K562 (cell line): ENCODE results near the gene SELENOF. TPM values are rescaled to one million over a fixed set of nuclear protein-coding genes. Genes with fewer than 3 reads are reported as not detected.

ENCODE experiments used
- CCNT2 ChIP-seq: IDR thresholded peaks from 2 replicates; pipeline ENCODE4 v1.6.1; 2011; ENCODE audit warnings: borderline replicate concordance, low read depth, mild to moderate bottlenecking, moderate library complexity, mixed read lengths, low read length; ENCODE audit not compliant: insufficient read length; ENCODE audit errors: extremely low read depth
- CTBP1 ChIP-seq: fragments of 450-650 bp; IDR thresholded peaks from 2 replicates; pipeline ENCODE4 v1.6.1; 2016; ENCODE audit warnings: borderline replicate concordance
- IRF2 ChIP-seq: sonication (generic); formaldehyde crosslinking; IDR thresholded peaks from 2 replicates; pipeline ENCODE4 v1.8.1; 2022; ENCODE audit warnings: mild to moderate bottlenecking, missing genetic modification reagents
- KLF16 ChIP-seq: IDR thresholded peaks from 2 replicates; pipeline ENCODE4 v1.6.1; 2016; ENCODE audit warnings: antibody characterized with exemption
- NRF1 ChIP-seq, 2 experiments: fragments of 450-650 bp; IDR thresholded peaks in 1 of 2; conservative IDR thresholded peaks in 1 of 2; 2 replicates each; pipeline ENCODE4 v1.6.1; 2014; ENCODE audit warnings: mild to moderate bottlenecking in 2 of 2
- PCBP1 ChIP-seq: fragments of 200-400 bp; formaldehyde crosslinking; IDR thresholded peaks from 2 replicates; pipeline ENCODE4 v1.6.1; 2018; ENCODE audit warnings: mild to moderate bottlenecking, low read depth, low read length; ENCODE audit not compliant: poor library complexity, severe bottlenecking
- PTTG1 ChIP-seq: fragments of 450-650 bp; IDR thresholded peaks from 2 replicates; pipeline ENCODE4 v1.6.1; 2016; ENCODE audit warnings: low read depth, mild to moderate bottlenecking, missing genetic modification characterization, missing compliant biosample characterization
- SIN3B ChIP-seq: fragments of 450-650 bp; IDR thresholded peaks from 2 replicates; pipeline ENCODE4 v1.6.1; 2017; ENCODE audit warnings: low read depth, mild to moderate bottlenecking, moderate library complexity
- TAF1 ChIP-seq: IDR thresholded peaks from 2 replicates; pipeline ENCODE4 v1.6.1; 2011; ENCODE audit warnings: mild to moderate bottlenecking, low read length, moderate library complexity; ENCODE audit not compliant: insufficient read depth, control insufficient read depth, severe bottlenecking; ENCODE audit errors: extremely low read depth
- polyA plus RNA-seq, 8 experiments: library from polyadenylated mRNA; depleted of rRNA in 4 of 8; stranded (reverse) in 5 of 8; unstranded in 3 of 8; fragments of >200 nt; fragmentation: Nextera tagmentation in 2 of 8; fragmentation: Illumina TruSeq in 1 of 8; extraction: Ambion mirVana in 2 of 8; extraction: Trizol in 1 of 8; gene quantifications; 2 replicates each; pipeline versions ENCODE4 v1.2.1 to v1.2.3, GENCODE V29; 2011 to 2014; ENCODE audit warnings: inconsistent platforms in 1 of 8, missing spikeins in 1 of 8
- total RNA-seq, 7 experiments: library from RNA; depleted of rRNA in 6 of 7; stranded (reverse); fragments of >200 nt in 6 of 7; fragmentation: Illumina TruSeq in 2 of 7; extraction: Trizol in 2 of 7; gene quantifications; 2 replicates each; pipeline versions ENCODE4 v1.2.1 to v1.2.3, GENCODE V29; 2011 to 2021; ENCODE audit warnings: low replicate concordance in 1 of 7
- TF ChIP-seq, protein P1 (sequence below): fragments of 450-650 bp; formaldehyde crosslinking; conservative IDR thresholded peaks from 2 replicates; pipeline ENCODE4 v1.4.0; 2022; ENCODE audit warnings: mild to moderate bottlenecking, missing genetic modification characterization
- TF ChIP-seq, protein P2 (sequence below), 2 experiments: fragments of 450-650 bp; IDR thresholded peaks; 2 replicates each; pipeline ENCODE4 v1.6.1; 2016; ENCODE audit warnings: mild to moderate bottlenecking in 2 of 2, borderline replicate concordance in 1 of 2, low read depth in 1 of 2, moderate library complexity in 1 of 2
- TF ChIP-seq, protein P3 (sequence below): fragments of 250-450 bp; sonication (Bioruptor Pico); IDR thresholded peaks from 2 replicates; pipeline ENCODE4 v1.8.0; 2022; ENCODE audit warnings: inconsistent platforms, mild to moderate bottlenecking, moderate library complexity, borderline replicate concordance

Gene SELENOF
- total and polyA plus RNA-seq, 9 of the 15 experiments (the other 6 are each of a cell fraction or from before 2014, with no cell fraction given): 115 to 394 (median 215) TPM

DNA sequence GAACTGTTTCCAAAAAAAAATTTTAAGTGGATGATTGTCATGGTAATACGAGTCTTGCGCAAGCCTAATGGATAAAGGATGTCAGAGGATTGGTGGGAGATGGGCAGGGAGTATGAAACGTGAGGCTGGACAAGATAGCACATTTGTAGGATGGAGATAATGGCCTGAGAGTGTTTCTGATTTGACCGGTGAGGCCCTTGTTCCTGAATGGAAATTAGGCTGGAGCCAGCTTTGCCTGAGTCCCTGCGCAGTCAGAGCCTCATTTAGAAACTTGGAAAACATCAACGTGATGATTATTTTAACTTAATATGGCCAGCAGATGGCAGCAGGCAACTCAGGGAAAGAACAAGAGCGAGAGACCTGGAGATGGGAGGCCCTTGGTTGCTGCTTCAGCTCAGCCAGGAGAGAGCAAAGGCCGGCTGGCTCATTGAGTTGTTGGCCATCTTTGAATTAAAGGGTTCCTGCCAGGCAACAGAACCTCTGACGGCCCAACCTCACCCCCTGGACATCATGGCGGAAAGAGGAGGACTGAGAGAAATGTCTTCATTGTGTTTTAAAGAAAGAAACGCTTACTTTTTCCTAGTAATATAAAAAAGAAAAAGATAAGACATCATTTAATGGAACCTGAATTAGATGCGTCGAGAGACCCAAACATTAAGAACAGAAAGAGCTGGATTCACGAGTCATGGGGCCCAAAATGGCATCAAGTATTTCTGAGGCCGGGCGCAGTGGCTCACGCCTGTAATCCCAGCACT is 80.3 kb downstream of the SELENOF start (continued):
- TF ChIP-seq, protein P1, sequence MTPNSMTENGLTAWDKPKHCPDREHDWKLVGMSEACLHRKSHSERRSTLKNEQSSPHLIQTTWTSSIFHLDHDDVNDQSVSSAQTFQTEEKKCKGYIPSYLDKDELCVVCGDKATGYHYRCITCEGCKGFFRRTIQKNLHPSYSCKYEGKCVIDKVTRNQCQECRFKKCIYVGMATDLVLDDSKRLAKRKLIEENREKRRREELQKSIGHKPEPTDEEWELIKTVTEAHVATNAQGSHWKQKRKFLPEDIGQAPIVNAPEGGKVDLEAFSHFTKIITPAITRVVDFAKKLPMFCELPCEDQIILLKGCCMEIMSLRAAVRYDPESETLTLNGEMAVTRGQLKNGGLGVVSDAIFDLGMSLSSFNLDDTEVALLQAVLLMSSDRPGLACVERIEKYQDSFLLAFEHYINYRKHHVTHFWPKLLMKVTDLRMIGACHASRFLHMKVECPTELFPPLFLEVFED (CRISPR knock-in tag): no peak
- TF ChIP-seq CTBP1 (0 out of 2 replicates have a peak, but pooled peaks have one; percentile 40), TAF1 (no peak), IRF2 (CRISPR knock-in tag) (no peak), SIN3B (no peak), KLF16 (0 out of 2 replicates have a peak, but pooled peaks have one; percentile 13), CCNT2 (no peak), NRF1 (conservative IDR thresholded peaks at IDR 0.05 in 1 of 2, IDR thresholded peaks at IDR 0.05 in 1 of 2) (peak; percentile 66 to 67), PCBP1 (no peak), PTTG1 (tag) (no peak)
- TF ChIP-seq, protein P2, sequence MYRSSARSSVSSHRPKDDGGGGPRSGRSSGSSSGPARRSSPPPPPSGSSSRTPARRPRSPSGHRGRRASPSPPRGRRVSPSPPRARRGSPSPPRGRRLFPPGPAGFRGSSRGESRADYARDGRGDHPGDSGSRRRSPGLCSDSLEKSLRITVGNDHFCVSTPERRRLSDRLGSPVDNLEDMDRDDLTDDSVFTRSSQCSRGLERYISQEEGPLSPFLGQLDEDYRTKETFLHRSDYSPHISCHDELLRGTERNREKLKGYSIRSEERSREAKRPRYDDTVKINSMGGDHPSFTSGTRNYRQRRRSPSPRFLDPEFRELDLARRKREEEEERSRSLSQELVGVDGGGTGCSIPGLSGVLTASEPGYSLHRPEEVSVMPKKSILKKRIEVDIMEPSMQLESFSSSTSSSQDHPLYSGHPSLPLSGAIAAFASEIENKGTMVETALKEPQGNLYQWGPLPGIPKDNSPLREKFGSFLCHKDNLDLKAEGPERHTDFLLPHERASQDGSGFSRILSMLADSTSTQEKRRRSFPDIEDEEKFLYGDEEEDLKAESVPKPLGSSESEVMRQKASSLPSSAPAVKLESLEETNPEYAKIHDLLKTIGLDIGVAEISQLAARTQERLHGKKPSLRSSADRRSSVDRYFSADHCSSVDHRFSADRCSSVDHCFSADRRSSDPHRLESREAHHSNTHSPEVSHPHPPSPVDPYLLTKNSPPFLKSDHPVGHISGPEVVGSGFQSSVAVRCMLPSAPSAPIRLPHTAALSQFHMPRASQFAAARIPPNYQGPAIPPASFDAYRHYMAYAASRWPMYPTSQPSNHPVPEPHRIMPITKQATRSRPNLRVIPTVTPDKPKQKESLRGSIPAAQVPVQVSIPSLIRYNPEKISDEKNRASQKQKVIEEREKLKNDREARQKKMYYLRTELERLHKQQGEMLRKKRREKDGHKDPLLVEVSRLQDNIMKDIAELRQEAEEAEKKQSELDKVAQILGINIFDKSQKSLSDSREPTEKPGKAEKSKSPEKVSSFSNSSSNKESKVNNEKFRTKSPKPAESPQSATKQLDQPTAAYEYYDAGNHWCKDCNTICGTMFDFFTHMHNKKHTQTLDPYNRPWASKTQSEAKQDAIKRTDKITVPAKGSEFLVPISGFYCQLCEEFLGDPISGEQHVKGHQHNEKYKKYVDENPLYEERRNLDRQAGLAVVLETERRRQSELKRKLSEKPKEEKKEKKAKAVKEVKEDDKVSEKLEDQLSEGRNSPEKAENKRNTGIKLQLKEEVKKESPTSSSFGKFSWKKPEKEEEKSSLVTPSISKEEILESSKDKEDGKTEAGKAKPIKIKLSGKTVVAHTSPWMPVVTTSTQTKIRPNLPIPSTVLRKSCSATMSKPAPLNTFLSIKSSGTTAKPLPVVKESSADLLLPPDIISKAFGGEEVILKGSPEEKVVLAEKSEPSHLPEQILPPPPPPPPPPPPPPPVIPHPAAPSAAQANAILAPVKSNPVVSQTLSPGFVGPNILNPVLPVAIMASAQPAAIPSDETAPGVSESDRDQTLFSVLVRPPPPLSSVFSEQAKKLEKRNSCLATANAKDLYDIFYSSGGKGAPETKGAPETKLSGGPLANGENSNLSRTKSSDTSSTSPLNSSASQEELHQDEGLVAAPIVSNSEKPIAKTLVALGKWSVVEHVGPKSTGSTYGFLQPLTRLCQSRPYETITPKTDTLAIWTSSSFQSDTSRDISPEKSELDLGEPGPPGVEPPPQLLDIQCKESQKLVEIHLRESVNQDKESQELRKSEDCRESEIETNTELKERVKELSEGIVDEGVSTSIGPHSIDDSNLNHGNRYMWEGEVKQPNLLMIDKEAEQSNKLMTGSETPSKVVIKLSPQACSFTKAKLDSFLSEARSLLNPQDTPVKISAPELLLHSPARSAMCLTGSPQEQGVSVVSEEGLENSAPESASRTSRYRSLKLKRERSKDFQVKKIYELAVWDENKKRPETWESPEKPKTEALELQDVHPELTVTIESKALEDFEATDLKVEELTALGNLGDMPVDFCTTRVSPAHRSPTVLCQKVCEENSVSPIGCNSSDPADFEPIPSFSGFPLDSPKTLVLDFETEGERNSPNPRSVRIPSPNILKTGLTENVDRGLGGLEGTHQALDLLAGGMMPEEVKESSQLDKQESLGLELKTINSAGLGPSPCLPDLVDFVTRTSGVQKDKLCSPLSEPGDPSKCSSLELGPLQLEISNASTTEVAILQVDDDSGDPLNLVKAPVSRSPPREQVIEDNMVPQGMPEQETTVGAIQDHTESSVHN (IDR thresholded peaks at IDR 0.05; ENCODE audit: borderline replicate concordance in 1 of 2, low read depth in 1 of 2): no peak
- TF ChIP-seq, protein P3, sequence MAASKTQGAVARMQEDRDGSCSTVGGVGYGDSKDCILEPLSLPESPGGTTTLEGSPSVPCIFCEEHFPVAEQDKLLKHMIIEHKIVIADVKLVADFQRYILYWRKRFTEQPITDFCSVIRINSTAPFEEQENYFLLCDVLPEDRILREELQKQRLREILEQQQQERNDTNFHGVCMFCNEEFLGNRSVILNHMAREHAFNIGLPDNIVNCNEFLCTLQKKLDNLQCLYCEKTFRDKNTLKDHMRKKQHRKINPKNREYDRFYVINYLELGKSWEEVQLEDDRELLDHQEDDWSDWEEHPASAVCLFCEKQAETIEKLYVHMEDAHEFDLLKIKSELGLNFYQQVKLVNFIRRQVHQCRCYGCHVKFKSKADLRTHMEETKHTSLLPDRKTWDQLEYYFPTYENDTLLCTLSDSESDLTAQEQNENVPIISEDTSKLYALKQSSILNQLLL: no peak
